Type B pancreatic cell (in vitro differentiated cells): Measurements from ENCODE around the gene ETF1. TPM values are rescaled to one million over a fixed set of nuclear protein-coding genes. Genes with fewer than 3 reads are reported as not detected.
A peak's percentile ranks its signal among the peaks of the same experiment; 100 is the strongest.

Experiments
- DNase-seq: peaks from one replicate; pipeline ENCODE4 v3.0.0; 2021; ENCODE audit warnings: mixed read lengths; ENCODE audit not compliant: unreplicated experiment; ENCODE audit errors: extremely low spot score
- H3K27ac Mint-ChIP-seq: 2 replicates; pipeline ENCODE4 v1.8.0; 2021; ENCODE audit warnings: mild to moderate bottlenecking, mixed read lengths
- H3K27me3 Mint-ChIP-seq: 2 replicates; pipeline ENCODE4 v1.8.0; 2021; ENCODE audit warnings: mixed read lengths
- H3K36me3 Mint-ChIP-seq: 2 replicates; pipeline ENCODE4 v1.8.0; 2021; ENCODE audit warnings: mixed read lengths
- H3K4me1 Mint-ChIP-seq: one replicate; pipeline ENCODE4 v1.8.0; 2021; ENCODE audit warnings: mixed read lengths; ENCODE audit not compliant: unreplicated experiment
- H3K4me3 Mint-ChIP-seq: 2 replicates; pipeline ENCODE4 v1.8.0; 2021; ENCODE audit warnings: mild to moderate bottlenecking, mixed read lengths
- H3K9me3 Mint-ChIP-seq: 2 replicates; pipeline ENCODE4 v1.8.0; 2021; ENCODE audit warnings: mixed read lengths
- total RNA-seq: library from RNA; stranded (reverse); gene quantifications from 2 replicates; pipeline ENCODE4 v1.2.1, GENCODE V29; 2021; ENCODE audit warnings: low replicate concordance
- TF ChIP-seq, protein P1 (sequence below): fragments of 200-600 bp; sonication (generic); conservative IDR thresholded peaks from 2 replicates; pipeline ENCODE4 v1.5.0; 2021; ENCODE audit warnings: antibody characterized with exemption, mild to moderate bottlenecking

The ETF1 gene
- total RNA-seq, 1 donor from 2014 or later = 80.0 TPM

DNA sequence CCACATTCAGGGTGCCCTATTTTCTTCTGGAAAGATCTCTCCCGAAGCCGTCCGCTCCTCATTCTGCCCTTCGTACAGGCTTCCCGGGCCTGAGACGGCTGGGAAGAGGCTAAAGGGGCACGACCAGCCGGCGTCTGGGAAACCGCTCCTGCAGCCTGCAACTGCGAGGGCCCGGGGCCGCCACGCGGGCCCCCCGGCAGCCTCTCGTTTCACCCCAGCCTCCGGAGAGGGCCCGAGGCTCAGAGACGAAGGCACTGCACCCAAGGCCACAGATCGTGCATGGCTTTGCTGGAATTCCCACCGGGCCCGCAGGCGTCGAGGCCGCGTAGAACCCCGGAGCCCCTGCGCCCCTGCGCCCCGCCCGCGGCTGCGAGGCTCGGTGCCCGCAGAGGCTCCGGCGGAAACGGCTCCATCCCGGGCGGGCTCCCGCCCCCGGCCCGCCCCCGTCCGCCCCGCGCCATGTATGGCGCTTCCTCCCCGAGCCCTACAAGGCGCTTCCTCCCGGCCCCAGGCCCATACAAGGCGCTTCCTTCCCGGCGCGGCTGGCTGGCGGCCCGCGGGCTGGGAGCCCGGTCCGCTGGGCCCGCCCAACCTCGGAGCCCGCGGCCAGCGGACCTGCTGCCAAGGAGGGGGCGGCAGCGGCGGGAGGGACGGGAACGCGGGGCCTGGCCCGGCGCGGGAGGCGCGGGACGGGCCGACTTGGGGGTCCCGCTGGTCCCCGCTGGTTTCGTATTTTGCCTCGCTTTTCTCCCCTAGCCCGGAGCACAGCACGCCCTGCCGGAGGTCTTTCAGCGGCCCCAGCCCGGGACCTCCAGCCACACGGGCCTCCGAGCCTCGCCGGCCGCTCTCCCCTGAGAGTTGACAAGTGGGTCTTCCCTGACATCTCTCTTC, 51.1 kb downstream of the ETF1 start:
- DNase-seq = peak; percentile 81
- no peaks in the 10 kb centered on the region for H3K9me3 Mint-ChIP-seq
- peak overlapping the region; percentile 94 for H3K4me3 Mint-ChIP-seq
- peak overlapping the region; percentile 81 for H3K27ac Mint-ChIP-seq
- H3K4me1 Mint-ChIP-seq = peaks cover 21% of the 10 kb centered on the region
- no peaks in the 10 kb centered on the region for H3K36me3 Mint-ChIP-seq
- TF ChIP-seq, protein P1, sequence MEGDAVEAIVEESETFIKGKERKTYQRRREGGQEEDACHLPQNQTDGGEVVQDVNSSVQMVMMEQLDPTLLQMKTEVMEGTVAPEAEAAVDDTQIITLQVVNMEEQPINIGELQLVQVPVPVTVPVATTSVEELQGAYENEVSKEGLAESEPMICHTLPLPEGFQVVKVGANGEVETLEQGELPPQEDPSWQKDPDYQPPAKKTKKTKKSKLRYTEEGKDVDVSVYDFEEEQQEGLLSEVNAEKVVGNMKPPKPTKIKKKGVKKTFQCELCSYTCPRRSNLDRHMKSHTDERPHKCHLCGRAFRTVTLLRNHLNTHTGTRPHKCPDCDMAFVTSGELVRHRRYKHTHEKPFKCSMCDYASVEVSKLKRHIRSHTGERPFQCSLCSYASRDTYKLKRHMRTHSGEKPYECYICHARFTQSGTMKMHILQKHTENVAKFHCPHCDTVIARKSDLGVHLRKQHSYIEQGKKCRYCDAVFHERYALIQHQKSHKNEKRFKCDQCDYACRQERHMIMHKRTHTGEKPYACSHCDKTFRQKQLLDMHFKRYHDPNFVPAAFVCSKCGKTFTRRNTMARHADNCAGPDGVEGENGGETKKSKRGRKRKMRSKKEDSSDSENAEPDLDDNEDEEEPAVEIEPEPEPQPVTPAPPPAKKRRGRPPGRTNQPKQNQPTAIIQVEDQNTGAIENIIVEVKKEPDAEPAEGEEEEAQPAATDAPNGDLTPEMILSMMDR = no peak
- peaks cover 8% of the 10 kb centered on the region for H3K27me3 Mint-ChIP-seq

DNA sequence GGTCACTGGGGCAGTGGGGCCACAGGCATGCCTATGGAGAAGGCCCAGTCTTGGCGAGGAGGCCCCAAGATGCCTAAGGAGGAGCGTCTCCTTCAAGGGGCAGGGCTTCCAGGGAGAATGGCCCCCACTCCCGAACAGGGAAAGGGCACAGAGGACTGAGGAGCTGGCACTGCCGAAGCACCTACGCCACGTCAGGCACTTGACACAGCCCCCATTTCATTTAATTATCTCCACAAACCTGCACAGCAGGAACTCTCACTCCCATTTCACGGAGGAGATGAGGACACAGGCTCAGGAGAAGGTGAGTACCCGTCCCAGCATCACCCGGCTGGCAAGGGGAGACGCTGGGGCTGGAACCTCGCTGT, 51.8 kb downstream of the ETF1 start:
- TF ChIP-seq, protein P1 = no peak
- H3K4me1 Mint-ChIP-seq = peaks cover 21% of the 10 kb centered on the region
- no peaks in the 10 kb centered on the region for H3K36me3 Mint-ChIP-seq
- no peaks in the 10 kb centered on the region for H3K9me3 Mint-ChIP-seq
- DNase-seq = no peak
- H3K27me3 Mint-ChIP-seq = peaks cover 8% of the 10 kb centered on the region
- peak overlapping the region; percentile 60 for H3K27ac Mint-ChIP-seq
- peak overlapping the region; percentile 81 for H3K4me3 Mint-ChIP-seq

DNA sequence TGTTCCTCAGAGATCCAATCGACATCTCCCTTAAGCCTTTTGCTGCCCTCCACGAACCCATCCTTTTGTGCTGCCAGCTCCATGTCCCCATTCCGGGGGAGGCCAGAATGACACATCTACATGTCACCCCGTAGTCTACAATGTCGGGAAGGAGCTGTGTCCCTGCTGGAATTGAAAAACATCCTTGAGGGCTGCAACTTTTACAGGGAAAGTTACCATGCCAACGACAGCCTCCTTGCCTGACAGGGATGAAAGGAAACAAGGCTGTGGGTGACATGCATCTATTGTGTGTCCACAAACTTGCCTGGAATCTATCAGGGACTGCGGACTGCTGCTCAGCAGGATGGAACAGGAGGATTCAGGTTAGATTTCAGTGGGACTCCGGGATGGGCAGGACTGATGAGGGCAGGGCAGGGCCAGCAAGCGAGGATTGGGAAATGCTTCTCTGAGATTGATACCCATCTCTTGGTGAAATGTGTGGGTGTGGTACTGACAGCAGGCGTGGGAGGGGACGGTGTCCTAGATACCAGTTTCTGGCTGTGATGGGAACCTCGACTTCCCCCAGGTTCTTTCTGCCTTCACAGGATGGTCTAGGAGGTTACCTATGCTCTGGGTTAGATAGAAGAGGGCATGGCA, 52.3 kb downstream of the ETF1 start:
- peaks cover 8% of the 10 kb centered on the region for H3K27me3 Mint-ChIP-seq
- H3K27ac Mint-ChIP-seq = peak overlapping the region; percentile 60
- H3K4me1 Mint-ChIP-seq = peaks cover 21% of the 10 kb centered on the region
- H3K9me3 Mint-ChIP-seq = no peaks in the 10 kb centered on the region
- TF ChIP-seq, protein P1 = no peak
- no peaks in the 10 kb centered on the region for H3K36me3 Mint-ChIP-seq
- peak overlapping the region; percentile 81 for H3K4me3 Mint-ChIP-seq
- DNase-seq = no peak

DNA sequence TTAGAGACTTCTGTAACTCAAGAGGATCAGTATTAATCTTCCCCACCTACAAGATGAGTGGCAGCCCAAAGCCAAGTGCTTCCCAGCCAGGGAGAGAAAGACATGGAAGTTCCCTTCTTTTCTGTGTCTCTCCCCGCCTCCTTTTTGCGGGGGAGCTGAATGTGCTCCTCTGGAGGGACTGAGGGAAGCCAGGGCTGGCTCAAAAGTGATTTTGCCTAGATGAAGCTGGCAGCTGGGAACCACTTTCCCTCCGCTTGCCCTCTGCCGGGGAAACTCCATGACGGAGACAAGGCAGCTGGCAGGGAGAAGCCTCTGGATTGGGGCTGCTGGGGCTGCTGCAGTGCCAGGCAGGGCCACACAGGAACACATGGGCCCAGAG, 53.4 kb downstream of the ETF1 start:
- TF ChIP-seq, protein P1 = no peak
- H3K4me3 Mint-ChIP-seq = peak overlapping the region; percentile 81

DNA sequence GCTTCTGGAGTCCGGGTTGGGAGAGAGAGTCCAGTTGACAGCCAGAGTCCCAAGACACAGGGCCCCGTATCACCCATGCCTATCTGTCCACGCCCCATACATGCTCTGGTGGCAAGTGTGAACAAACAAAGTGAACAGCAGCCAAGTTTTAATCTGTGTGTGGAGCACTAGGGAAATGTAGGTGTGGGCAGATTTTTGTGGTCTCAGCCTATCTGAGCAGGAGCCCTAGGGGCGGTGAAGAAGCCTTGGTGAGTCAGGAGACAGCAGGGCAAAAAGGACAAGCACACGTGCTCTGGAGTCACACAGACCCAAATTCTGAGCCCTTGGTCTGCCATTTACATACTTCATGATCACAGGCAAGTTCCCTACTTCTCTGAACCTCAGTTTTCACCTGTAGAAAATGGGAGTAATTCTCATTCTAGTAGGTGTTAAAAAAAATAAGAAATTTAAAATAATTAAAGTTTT, 54.5 kb downstream of the ETF1 start:
- TF ChIP-seq, protein P1 = no peak
- Mint-ChIP-seq H3K4me3 (peak overlapping the region; percentile 25), H3K4me1 (peaks cover 21% of the 10 kb centered on the region)

More for the DNA sequence above, 53.4 kb downstream of the ETF1 start:
- no peaks in the 10 kb centered on the region for H3K36me3 Mint-ChIP-seq
- DNase-seq = no peak
- peak overlapping the region; percentile 60 for H3K27ac Mint-ChIP-seq
- H3K4me1 Mint-ChIP-seq = peaks cover 21% of the 10 kb centered on the region
- H3K27me3 Mint-ChIP-seq = peaks cover 8% of the 10 kb centered on the region
- H3K9me3 Mint-ChIP-seq = no peaks in the 10 kb centered on the region

More for the DNA sequence above, 54.5 kb downstream of the ETF1 start:
- Mint-ChIP-seq H3K9me3 (no peaks in the 10 kb centered on the region), H3K27me3 (peaks cover 8% of the 10 kb centered on the region), H3K36me3 (no peaks in the 10 kb centered on the region), H3K27ac (peak overlapping the region; percentile 21)
- no peak for DNase-seq
